SU-DHL-6 (cell line): ENCODE data around the gene CALML3.

Source experiments
- H2AFZ ChIP-seq: fragments of 200-600 bp; sonication (generic); 2 replicates; pipeline ENCODE4 v1.6.1; 2014; ENCODE audit warnings: low read depth, mild to moderate bottlenecking, moderate library complexity, mixed read lengths, antibody characterized with exemption, low read length; ENCODE audit not compliant: severe bottlenecking
- H3F3A ChIP-seq: fragments of 200-600 bp; shearing (Covaris generic); 2 replicates; pipeline ENCODE4 v1.6.0; 2016; ENCODE audit warnings: antibody characterized with exemption, mild to moderate bottlenecking; ENCODE audit not compliant: insufficient read depth
- H3K27ac ChIP-seq: fragments of 200-600 bp; sonication (generic); 2 replicates; pipeline ENCODE4 v1.5.1; 2016; ENCODE audit warnings: low read depth, mild to moderate bottlenecking, low read length, moderate library complexity, mixed read lengths
- H3K27me3 ChIP-seq: fragments of 200-600 bp; sonication (generic), shearing (Covaris generic); 2 replicates; pipeline ENCODE4 v1.6.0; 2014; ENCODE audit warnings: mild to moderate bottlenecking, low read length
- H3K36me3 ChIP-seq: fragments of 200-600 bp; sonication (generic); 2 replicates; pipeline ENCODE4 v1.6.1; 2014; ENCODE audit warnings: mild to moderate bottlenecking, low read length, mixed read lengths
- H3K4me2 ChIP-seq: fragments of 300-600, 200-600 bp; shearing (Covaris generic), sonication (generic); 2 replicates; pipeline ENCODE4 v1.6.0; 2014; ENCODE audit warnings: low read length, low read depth, mild to moderate bottlenecking; ENCODE audit not compliant: poor library complexity, severe bottlenecking
- H3K4me3 ChIP-seq: fragments of 200-600 bp; sonication (generic); 2 replicates; pipeline ENCODE4 v1.5.1; 2014; ENCODE audit warnings: antibody characterized with exemption, low read length, mild to moderate bottlenecking, mixed read lengths; ENCODE audit not compliant: insufficient read depth, poor library complexity, severe bottlenecking
- H3K79me2 ChIP-seq: fragments of 200-600 bp; sonication (generic); 2 replicates; pipeline ENCODE4 v1.6.1; 2014; ENCODE audit warnings: mild to moderate bottlenecking, low read length, moderate library complexity; ENCODE audit not compliant: insufficient read depth
- H3K9ac ChIP-seq: fragments of 200-600 bp; sonication (generic); 2 replicates; pipeline ENCODE4 v1.7.0; 2014; ENCODE audit warnings: mild to moderate bottlenecking, low read length
- H3K9me2 ChIP-seq: fragments of 200-600 bp; sonication (generic); replicated peaks from 2 replicates; pipeline ENCODE4 v1.6.1; 2014; ENCODE audit warnings: low read length; ENCODE audit not compliant: insufficient read depth
- H3K9me3 ChIP-seq: fragments of 200-600 bp; sonication (generic); 2 replicates; pipeline ENCODE4 v1.6.1; 2014; ENCODE audit warnings: low read length, mixed read lengths; ENCODE audit not compliant: insufficient read depth
- H4K20me1 ChIP-seq: fragments of 200-600 bp; sonication (generic); 2 replicates; pipeline ENCODE4 v1.6.1; 2014; ENCODE audit warnings: low read depth, mild to moderate bottlenecking, antibody characterized with exemption, low read length, moderate library complexity, mixed read lengths
- CTCF ChIP-seq: fragments of 200-600 bp; sonication (generic); IDR thresholded peaks from one replicate; pipeline ENCODE4 v1.5.1; 2017; ENCODE audit warnings: antibody characterized with exemption, mild to moderate bottlenecking, low read length, moderate library complexity; ENCODE audit not compliant: insufficient read depth, poor library complexity, severe bottlenecking
- EZH2phosphoT487 ChIP-seq: fragments of 200-600 bp; sonication (generic), shearing (Covaris generic); conservative IDR thresholded peaks from 2 replicates; pipeline ENCODE4 v1.6.1; 2018; ENCODE audit warnings: mild to moderate bottlenecking, antibody characterized with exemption, low read length, moderate library complexity, mixed read lengths

Gene CALML3

GRCh38 chr10:5492929-5493576, 31.7 kb upstream of the CALML3 start:
- H2AFZ ChIP-seq = no peak overlapping the region
- no peaks in the 10 kb centered on the region for H3F3A ChIP-seq
- no peaks in the 10 kb centered on the region for H3K27me3 ChIP-seq
- H3K27ac ChIP-seq = no peak overlapping the region
- H3K9me2 ChIP-seq = no peaks in the 10 kb centered on the region
- no peaks in the 10 kb centered on the region for H3K79me2 ChIP-seq
- no peak overlapping the region for H3K4me3 ChIP-seq
- no peaks in the 10 kb centered on the region for H4K20me1 ChIP-seq
- no peaks in the 10 kb centered on the region for H3K9me3 ChIP-seq
- no peak for TF ChIP-seq EZH2phosphoT487
- no peak for TF ChIP-seq CTCF
- H3K36me3 ChIP-seq = no peaks in the 10 kb centered on the region
- no peak overlapping the region for H3K9ac ChIP-seq
- no peak overlapping the region for H3K4me2 ChIP-seq

- no peak for TF ChIP-seq EZH2phosphoT487
- H3F3A ChIP-seq = no peaks in the 10 kb centered on the region
- H3K9me3 ChIP-seq = no peaks in the 10 kb centered on the region
- no peaks in the 10 kb centered on the region for H3K36me3 ChIP-seq
- no peak overlapping the region for H3K4me2 ChIP-seq
- H3K9ac ChIP-seq = no peak overlapping the region
- H3K4me3 ChIP-seq = no peak overlapping the region
- H2AFZ ChIP-seq = no peak overlapping the region
- no peaks in the 10 kb centered on the region for H4K20me1 ChIP-seq
- no peak overlapping the region for H3K27ac ChIP-seq
- no peaks in the 10 kb centered on the region for H3K27me3 ChIP-seq
- H3K9me2 ChIP-seq = no peaks in the 10 kb centered on the region
- no peaks in the 10 kb centered on the region for H3K79me2 ChIP-seq
Observed at GRCh38 chr10:5493691-5494090, 31.1 kb upstream of the CALML3 start.

- Histone ChIP-seq H3K36me3 (no peaks in the 10 kb centered on the region), H3K4me2 (no peak overlapping the region), H2AFZ (no peak overlapping the region), H3K9ac (no peak overlapping the region), H3K4me3 (no peak overlapping the region), H4K20me1 (no peaks in the 10 kb centered on the region), H3K27me3 (no peaks in the 10 kb centered on the region), H3K9me2 (no peaks in the 10 kb centered on the region), H3F3A (no peaks in the 10 kb centered on the region), H3K27ac (no peak overlapping the region), H3K79me2 (no peaks in the 10 kb centered on the region), H3K9me3 (no peaks in the 10 kb centered on the region)
- TF ChIP-seq CTCF = no peak
- TF ChIP-seq EZH2phosphoT487 = no peak
Observed at GRCh38 chr10:5494611-5495010, 30.1 kb upstream of the CALML3 start.

GRCh38 chr10:5496261-5497250, 28.2 kb upstream of the CALML3 start:
- no peaks in the 10 kb centered on the region for H3K9me2 ChIP-seq
- TF ChIP-seq CTCF (no peak), EZH2phosphoT487 (no peak)
- no peak overlapping the region for H3K27ac ChIP-seq
- no peak overlapping the region for H2AFZ ChIP-seq
- H3K9me3 ChIP-seq = no peaks in the 10 kb centered on the region
- no peaks in the 10 kb centered on the region for H3K36me3 ChIP-seq
- no peaks in the 10 kb centered on the region for H3K79me2 ChIP-seq
- H3F3A ChIP-seq = no peaks in the 10 kb centered on the region
- no peak overlapping the region for H3K9ac ChIP-seq
- no peak overlapping the region for H3K4me3 ChIP-seq
- H3K27me3 ChIP-seq = no peaks in the 10 kb centered on the region
- H4K20me1 ChIP-seq = no peaks in the 10 kb centered on the region
- no peak overlapping the region for H3K4me2 ChIP-seq
